ENCODE measurements around the gene MKRN2.
"Not testable (repeated sequence)": the region's sequence is repeated elsewhere in the genome, so short reads cannot be mapped to it uniquely, and the experiment has no call there.

MKRN2 gene

DNA sequence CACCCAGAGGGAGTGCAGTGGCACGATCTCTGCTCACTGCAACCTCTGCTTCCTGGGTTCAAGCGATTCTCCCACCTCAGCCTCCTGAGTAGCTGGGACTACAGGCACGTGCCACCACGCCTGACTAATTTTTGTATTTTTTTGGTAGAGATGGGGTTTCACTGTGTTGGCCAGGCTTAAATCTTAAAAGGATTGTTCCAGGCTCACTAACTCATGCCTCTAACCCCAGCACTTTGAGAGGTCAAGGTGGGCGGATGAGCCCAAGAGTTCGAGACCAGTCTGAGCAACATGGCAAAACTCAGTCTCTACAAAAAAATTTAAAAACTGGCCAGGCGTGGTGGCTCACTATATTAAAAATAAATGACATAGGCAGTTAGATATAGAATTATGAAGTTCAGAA, 74.0 kb downstream of the MKRN2 start:
- DNase-seq (ENCODE audit: low spot score) = not testable (repeated sequence)

GRCh38 chr3:12632523-12632922, 75.6 kb downstream of the MKRN2 start:
- no peak for DNase-seq (ENCODE audit: low spot score)

- no peak for DNase-seq (ENCODE audit: low spot score)
These were observed 76.2 kb downstream of the MKRN2 start for GRCh38 chr3:12633108-12633507.

Data from HuH-7.5 (cell line).